Measurements from ENCODE around the gene KLHL34.

The KLHL34 gene
- 1.4 reads per million in 2 donors for total RNA-seq

- no peak for DNase-seq
These were observed at the start of gene KLHL34 for GRCh38 chrX:21658152-21658737. KLHL34 (minus strand) TSS chrX:21658330; CDS start chrX:21657788, 542 bp downstream.

DNA sequence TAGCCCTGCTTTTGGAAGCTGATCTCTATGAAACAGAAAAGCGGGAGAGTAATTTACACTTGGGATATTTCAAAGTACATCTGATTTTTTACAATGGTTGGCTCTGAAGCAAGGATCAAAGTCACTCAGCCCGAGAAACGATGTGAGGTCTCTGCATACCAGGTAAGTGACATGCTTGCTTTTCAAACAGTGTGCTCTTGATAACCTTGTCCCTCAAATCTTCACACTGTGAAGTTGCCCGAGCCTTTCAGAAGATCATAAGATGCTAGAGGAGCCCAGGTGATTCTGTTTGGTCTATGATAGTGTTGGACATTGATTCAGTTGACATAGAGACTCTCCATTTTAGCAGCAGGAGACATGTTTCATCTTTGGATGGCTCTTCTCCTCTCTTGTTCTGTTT, 47.1 kb upstream of the KLHL34 start:
- DNase-seq: no peak

DNA sequence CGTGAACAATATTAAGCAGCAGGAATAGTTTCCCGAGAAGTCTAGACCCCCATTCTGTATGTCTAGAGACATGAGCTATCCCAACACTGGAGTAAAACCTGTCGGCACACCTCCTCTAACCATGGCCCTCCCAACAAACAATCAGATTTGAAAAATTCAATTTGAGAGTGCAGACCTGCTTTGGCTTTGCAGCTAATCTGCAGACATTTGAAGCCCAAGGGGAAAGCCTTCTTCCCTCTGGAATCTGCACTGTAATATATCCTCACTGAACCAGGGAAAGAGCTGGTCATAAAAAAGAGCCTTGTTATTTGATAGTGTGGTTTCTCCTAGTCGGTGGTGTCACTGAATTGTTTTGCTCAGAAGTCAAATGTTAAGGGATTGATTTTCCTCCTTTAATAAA, 44.6 kb upstream of the KLHL34 start:
- DNase-seq: no peak

- no peak for DNase-seq
These were observed 42.8 kb upstream of the KLHL34 start for GRCh38 chrX:21700967-21701366.

GRCh38 chrX:21700275-21700674, 42.1 kb upstream of the KLHL34 start:
- DNase-seq: no peak

- no peak for DNase-seq
These were observed 41.0 kb upstream of the KLHL34 start for GRCh38 chrX:21699136-21699535.

DNA sequence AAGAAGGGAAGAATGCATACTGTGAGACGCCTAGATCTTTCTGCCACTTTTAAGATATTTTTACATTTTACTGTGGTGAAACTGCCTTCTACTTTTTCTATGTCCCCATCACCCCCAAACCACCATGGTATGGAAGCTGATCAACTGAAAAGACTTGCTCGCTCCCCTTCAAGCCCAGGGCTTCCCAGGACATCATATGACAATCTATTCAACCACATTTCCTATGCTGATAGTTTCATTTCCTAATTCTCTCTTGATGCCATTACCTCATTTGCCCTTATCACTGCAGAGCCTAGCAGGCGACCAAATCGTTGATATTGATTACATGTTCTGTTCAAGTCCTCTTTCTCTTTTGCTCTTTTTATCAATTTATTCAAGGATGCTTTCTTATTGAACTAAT, 40.1 kb upstream of the KLHL34 start:
- DNase-seq: no peak

DNA sequence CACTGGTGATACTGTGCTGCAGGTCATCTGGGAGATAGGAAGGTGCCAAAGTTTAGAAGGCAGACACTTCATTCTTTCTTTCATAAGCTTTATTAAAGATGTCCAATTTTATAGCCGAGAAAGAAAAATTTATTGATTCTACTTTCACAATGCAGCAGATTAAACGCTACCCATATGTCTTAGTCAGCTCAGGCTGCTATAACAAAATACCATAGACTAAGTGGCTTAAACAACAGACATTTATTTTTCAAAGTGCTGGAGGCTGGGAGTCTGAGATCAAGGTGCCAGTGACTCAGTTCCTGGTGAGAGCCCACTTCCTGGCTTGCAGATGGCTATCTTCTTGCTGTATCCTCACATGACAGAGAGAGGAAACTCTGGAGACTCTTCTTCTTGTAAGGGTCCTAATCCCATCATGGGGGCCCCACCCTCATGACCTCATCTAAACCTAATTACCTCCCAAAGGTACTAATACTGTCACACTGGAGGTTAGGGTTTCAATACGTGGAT, 33.4 kb upstream of the KLHL34 start:
- no peak for DNase-seq

DNA sequence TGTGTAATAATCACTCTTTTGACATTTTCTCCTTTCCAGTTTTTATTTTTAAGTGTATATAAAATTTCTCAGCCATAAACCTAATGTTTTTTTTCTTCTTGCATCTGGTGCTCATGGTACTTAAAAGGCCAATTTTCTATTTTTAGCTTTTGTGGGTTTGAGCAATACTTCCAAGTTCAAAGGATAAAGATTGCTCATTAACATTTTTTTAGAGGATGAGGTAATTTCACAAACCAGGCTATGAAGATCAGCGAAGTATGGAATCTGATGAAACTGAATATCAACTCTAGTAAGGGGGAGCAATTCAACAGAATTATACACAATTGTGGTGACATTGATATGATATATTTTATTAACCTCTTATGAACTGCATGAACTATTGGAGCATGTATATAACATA, 25.8 kb upstream of the KLHL34 start:
- DNase-seq: no peak

DNA sequence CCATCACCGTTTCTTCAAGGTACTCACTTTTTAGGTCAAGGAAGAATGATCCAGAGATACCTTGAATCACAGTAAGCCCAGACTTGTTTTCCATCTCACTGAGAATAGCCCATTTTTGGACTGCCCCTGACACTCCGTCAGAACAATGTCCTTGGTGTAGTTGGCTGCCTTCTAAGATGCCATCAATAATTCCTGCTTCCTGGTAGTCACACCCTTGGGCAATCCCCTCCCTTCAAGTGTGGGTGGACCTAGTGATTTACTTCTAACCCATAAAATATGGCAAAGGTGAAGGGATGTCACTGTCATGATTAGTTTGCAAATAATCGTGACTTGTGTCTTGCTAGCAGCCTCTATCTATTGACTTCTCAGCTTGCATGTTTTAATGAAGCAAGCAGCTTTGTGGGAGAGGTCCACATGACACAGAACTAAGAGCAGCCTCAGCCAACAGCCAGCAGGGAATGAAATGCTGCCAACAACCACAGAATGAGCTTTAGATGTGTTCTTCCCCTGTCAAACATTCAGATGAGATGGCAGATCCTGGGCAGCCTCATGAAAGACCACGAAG, 20.0 kb upstream of the KLHL34 start:
- DNase-seq: no peak

DNA sequence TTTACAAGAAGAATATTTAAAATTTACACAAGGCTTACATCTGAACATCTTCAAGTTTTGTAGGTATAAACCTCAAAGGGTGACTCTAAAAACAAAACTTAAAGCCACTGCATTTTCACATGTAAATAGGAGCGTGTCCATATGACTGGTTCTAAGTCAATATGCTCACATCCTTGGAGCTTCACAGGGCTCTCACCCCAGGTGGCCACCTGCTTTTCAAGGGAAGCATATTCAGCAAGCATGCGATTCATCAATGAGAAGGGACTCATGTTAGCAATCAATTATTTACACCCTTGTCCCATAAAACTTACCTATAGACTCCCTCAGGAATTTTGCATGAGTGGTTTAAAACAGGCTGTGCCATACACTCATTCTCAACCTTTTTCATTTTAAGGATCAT, 17.8 kb upstream of the KLHL34 start:
- no peak for DNase-seq

- DNase-seq: no peak
These were observed 16.5 kb upstream of the KLHL34 start for GRCh38 chrX:21674430-21675186.

DNA sequence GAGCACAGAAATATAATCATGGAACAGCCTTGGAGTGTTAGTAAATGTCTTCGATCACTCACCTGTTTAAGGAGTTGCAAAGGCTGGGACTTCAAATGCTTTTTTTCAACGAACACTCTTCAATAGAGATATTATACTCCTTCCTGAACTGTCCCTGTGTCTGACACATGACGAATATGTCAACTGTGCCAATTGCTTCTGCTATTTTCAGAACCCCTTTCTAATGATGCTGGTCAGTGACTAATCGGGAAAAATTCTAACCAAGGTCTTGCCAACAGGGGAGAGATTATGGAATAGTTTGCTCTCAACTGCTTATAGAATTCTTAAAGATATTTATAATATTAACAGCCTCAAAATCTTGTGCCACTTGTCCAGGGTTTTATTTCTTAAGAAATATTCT, 8.5 kb upstream of the KLHL34 start:
- no peak for DNase-seq

DNA sequence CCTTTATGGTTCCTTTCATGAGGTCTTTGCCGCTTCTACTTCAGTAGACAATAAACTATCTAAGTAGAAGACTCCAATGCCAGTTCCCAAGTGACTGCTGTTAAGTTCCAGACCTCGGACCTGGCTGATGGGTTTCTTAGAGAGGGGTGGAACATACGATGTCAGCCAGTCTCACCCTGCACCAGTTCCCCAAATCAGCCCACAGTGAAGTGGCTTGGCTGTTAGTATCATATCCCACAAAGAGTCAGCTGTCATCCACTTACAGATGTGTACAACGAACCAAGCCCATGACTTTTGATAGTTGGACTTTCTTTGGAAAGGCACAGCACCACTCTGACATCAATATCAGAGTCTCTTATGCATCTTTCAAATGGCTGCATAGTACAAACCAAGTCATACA, 8.1 kb upstream of the KLHL34 start:
- no peak for DNase-seq

- DNase-seq: no peak
These were observed 4.6 kb upstream of the KLHL34 start for GRCh38 chrX:21662761-21663160.

DNA sequence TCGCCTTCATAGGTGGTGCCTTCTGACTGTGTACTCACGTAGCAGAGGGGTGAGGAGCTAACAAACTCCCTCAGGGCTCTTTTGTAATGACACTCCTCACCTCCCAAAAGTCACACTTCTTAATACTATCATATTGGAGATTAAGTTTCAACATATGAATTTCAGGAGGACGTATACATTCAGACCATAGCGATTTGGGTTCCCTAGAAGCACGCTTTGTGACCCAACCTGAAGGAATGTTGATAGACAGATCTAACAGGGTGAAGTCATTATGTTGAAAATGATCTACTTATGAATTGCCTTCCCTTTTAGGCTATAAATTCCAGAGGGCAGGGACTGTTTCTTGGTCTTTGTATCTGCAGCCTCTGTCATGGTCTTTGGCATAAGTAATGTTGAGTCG, 3.2 kb upstream of the KLHL34 start:
- no peak for DNase-seq

DNA sequence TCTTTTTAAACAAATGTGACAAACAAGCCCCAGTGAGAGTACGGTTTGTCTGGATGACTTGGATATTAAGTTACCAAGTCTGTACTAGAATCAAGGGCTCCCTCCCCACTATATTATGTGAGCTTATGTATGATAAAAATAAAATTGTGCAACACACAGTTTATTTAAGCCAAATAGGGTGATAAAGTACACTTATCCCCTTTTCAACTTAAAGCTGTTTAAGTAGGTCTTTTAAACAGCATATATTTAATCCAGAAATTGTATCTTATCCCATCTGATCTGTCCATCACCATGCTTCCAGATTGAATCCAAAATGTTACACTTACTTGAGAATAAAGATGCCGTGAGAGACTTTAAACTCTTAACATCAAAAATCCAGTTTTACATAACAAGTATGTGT, 2.0 kb upstream of the KLHL34 start:
- DNase-seq: no peak

GRCh38 chrX:21659320-21659719, 1.2 kb upstream of the KLHL34 start:
- DNase-seq: no peak

DNA sequence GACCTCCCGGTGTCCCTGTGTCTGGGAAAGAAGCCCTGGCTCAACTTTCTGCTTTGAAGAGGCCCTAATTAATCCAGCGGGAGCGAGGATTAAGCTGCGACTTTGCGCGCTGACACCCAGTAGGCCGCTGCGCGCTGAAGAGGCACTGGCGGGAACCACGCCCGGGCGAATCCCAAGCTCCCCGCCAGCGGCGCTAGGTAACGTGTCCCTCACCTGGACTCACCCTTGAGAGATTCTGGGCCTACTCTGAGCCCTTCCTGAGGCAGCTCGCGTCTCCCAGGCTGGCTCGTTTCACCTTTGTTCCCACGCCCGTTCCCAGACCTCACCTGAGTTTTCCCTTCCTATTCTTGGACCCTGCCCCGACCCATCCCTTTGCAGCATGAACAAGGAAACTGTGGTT, 616 bp upstream of the KLHL34 start:
- no peak for DNase-seq

GRCh38 chrX:21657318-21658151, 595 bp downstream of the KLHL34 start:
- no peak for DNase-seq

GRCh38 chrX:21656587-21657317, 1.4 kb downstream of the KLHL34 start:
- DNase-seq: no peak

GRCh38 chrX:21655901-21656586, 2.1 kb downstream of the KLHL34 start:
- DNase-seq: no peak

Measured in T-helper 9 cell (primary cell).